Heart left ventricle (tissue), 16 donors: ENCODE measurements around the gene BMP2K. TPM values are rescaled to one million over a fixed set of nuclear protein-coding genes. Genes with fewer than 3 reads are reported as not detected.
A peak's percentile ranks its signal among the peaks of the same experiment; 100 is the strongest.

ENCODE experiments used
- ATAC-seq, 4 donors: fragments of 200-7000 bp; cut with Tn5 transposase; one replicate each; pipeline ENCODE4 v1.9.1; 2020 to 2022; ENCODE audit warnings: moderate library complexity in 4 of 4, mild to moderate bottlenecking in 3 of 4, moderate number of reproducible peaks in 1 of 4
- DNase-seq, 5 donors: peaks; one replicate each; pipeline ENCODE4 v3.0.0-alpha.2; 2020
- H3K27ac ChIP-seq, 12 donors: fragments of 200-600 bp; sonication (generic) in 4 of 12; one replicate each; pipeline versions ENCODE4 v1.5.0 to v1.8.0; 2016 to 2022; ENCODE audit warnings: mild to moderate bottlenecking in 2 of 12
- H3K27me3 ChIP-seq, 9 donors: fragments of 200-600 bp; sonication (generic) in 2 of 9; one replicate each; pipeline versions ENCODE4 v1.5.1 to v1.8.0; 2016 to 2022; ENCODE audit warnings: mild to moderate bottlenecking in 3 of 9
- H3K36me3 ChIP-seq, 9 donors: fragments of 200-600 bp; sonication (generic) in 2 of 9; one replicate each; pipeline versions ENCODE4 v1.5.0 to v1.8.0; 2018 to 2022; ENCODE audit warnings: mild to moderate bottlenecking in 2 of 9
- H3K4me1 ChIP-seq, 12 donors: fragments of 200-600 bp; sonication (generic) in 4 of 12; one replicate each; pipeline versions ENCODE4 v1.5.0 to v1.8.0; 2016 to 2022; ENCODE audit warnings: mild to moderate bottlenecking in 3 of 12
- H3K4me3 ChIP-seq, 12 donors: fragments of 200-600 bp; sonication (generic) in 4 of 12; one replicate each; pipeline versions ENCODE4 v1.5.0 to v1.8.0; 2017 to 2022; ENCODE audit warnings: mild to moderate bottlenecking in 9 of 12, moderate library complexity in 4 of 12
- H3K9me3 ChIP-seq, 12 donors: fragments of 200-600 bp; sonication (generic) in 4 of 12; one replicate each; pipeline versions ENCODE4 v1.5.0 to v1.8.0; 2016 to 2022; ENCODE audit warnings: mild to moderate bottlenecking in 1 of 12
- POLR2A ChIP-seq, 2 donors: fragments of 450-650 bp; IDR thresholded peaks; one replicate each; pipeline ENCODE4 v1.6.1; 2017; ENCODE audit warnings: antibody characterized with exemption in 2 of 2, mild to moderate bottlenecking in 2 of 2, moderate library complexity in 2 of 2
- WGBS, 4 donors: extraction: QIAGEN DNeasy Blood & Tissue Kit in 2 of 4; methylation state at CpG; one replicate each; pipeline versions ENCODE4 v1.1.5 to v1.1.7; 2013 to 2018; 5-methylcytosine and 5-hydroxymethylcytosine counted together
- intact Hi-C, 10 donors: fragments of 100-400 bp; cut with DNase I; formaldehyde crosslinking; loops; one replicate each; pipeline versions ENCODE4 v1.11.1 to v1.14.2; 2022
- polyA plus RNA-seq, 2 donors: library from polyadenylated mRNA; stranded (reverse); fragments of 200-250 nt; gene quantifications; one replicate each; pipeline ENCODE4 v1.2.3, GENCODE V29; 2013
- total RNA-seq, 9 donors: library from RNA; depleted of rRNA in 2 of 9; stranded (reverse); fragments of >200 nt in 2 of 9; fragmentation: NEBNext Ultra II Directional in 3 of 9; extraction: Animal tissue kit (Norgen Biotek cat#: 25700) in 3 of 9; gene quantifications; one replicate each; pipeline versions ENCODE4 v1.1.0 to v1.2.4, GENCODE V29; 2016 to 2023
- TF ChIP-seq, protein P1 (sequence below), 12 donors: fragments of 200-600 bp; sonication (generic) in 4 of 12; IDR thresholded peaks; one replicate each; pipeline versions ENCODE4 v1.5.0 to v1.8.0; 2018 to 2022; ENCODE audit warnings: antibody characterized with exemption in 12 of 12, mild to moderate bottlenecking in 5 of 12
- donor health status: ischemic (EF 13 %, LVEDD 7.1; RV severe dilation, severe dysfunction).
- donor health status: healthy with polysubstance abuse.
- donor health status: DM: no; HTN: yes; CAD: no.
- donor health status: DM: no; HTN: no; CAD: no.
- donor health status: ischemic (EF 25% LVEDD 6.9; RV normal size, moderate dysfunction).
- donor health status: ischemic (EF 25% LVEDD 5.7; RV mildly dilated, moderate dysfunction).
- donor health status: healthy.
- donor health status: DM: yes; HTN: yes; CAD: no.
- donor health status: ischemic (EF 35%, LVEDD 5.7; RV mildly dilated, moderate dysfunction).
- donor health status: nonischemic (EF 11% LVEDD 7.7; RV severe dilation, severe dysfunction).
- donor health status: DM: yes; HTN: yes; CAD: no.
- donor health status: PGD.
- donor health status: ischemic (EF 29% LVEDD 5.4; RV normal size, mild dysfunction).
- donor health status: nonischemic (EF 23%, LVEDD 6.1; RV moderate dilation, normal function).

The BMP2K gene
- total and polyA plus RNA-seq, 11 donors, result 5.4 to 65.7 (median 21.6) TPM

DNA sequence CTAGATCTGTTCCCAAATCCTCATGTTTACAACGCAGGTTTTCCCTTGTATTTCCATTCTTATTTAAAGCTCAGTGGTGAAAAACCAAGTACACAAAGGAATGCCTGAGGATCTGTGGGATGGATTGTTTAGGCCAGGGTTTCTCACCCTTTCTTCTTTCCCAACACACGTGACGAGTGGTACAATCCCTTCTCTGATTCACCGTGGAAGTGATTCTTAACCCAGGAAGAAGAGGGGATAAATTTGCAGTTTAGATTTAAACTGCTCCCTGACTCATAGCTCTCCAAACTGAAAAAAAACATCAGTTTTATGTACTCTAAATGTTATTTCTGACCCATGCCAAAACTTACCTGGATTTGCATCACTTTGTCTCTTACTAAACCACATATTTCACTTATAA, 146.1 kb downstream of the BMP2K start:
- DNase-seq, result no peak
- Histone ChIP-seq H3K4me1 (peaks cover 0 to 8% (median 0%) of the 10 kb centered on the region in 12 donors), H3K27me3 (no peaks in the 10 kb centered on the region), H3K27ac (no peak overlapping the region), H3K36me3 (peaks cover 0 to 45% (median 18%) of the 10 kb centered on the region in 9 donors), H3K9me3 (no peaks in the 10 kb centered on the region), H3K4me3 (no peak overlapping the region)
- intact Hi-C loops, result no loop called here
- WGBS, 4 donors, result 91 to 95% (median 94%) methylated on average over 4 of the region's 4 CpGs
- TF ChIP-seq, protein P1, sequence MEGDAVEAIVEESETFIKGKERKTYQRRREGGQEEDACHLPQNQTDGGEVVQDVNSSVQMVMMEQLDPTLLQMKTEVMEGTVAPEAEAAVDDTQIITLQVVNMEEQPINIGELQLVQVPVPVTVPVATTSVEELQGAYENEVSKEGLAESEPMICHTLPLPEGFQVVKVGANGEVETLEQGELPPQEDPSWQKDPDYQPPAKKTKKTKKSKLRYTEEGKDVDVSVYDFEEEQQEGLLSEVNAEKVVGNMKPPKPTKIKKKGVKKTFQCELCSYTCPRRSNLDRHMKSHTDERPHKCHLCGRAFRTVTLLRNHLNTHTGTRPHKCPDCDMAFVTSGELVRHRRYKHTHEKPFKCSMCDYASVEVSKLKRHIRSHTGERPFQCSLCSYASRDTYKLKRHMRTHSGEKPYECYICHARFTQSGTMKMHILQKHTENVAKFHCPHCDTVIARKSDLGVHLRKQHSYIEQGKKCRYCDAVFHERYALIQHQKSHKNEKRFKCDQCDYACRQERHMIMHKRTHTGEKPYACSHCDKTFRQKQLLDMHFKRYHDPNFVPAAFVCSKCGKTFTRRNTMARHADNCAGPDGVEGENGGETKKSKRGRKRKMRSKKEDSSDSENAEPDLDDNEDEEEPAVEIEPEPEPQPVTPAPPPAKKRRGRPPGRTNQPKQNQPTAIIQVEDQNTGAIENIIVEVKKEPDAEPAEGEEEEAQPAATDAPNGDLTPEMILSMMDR (IDR thresholded peaks at IDR 0.05), result no peak
- TF ChIP-seq POLR2A (IDR thresholded peaks at IDR 0.05), result no peak
- no peak for ATAC-seq

DNA sequence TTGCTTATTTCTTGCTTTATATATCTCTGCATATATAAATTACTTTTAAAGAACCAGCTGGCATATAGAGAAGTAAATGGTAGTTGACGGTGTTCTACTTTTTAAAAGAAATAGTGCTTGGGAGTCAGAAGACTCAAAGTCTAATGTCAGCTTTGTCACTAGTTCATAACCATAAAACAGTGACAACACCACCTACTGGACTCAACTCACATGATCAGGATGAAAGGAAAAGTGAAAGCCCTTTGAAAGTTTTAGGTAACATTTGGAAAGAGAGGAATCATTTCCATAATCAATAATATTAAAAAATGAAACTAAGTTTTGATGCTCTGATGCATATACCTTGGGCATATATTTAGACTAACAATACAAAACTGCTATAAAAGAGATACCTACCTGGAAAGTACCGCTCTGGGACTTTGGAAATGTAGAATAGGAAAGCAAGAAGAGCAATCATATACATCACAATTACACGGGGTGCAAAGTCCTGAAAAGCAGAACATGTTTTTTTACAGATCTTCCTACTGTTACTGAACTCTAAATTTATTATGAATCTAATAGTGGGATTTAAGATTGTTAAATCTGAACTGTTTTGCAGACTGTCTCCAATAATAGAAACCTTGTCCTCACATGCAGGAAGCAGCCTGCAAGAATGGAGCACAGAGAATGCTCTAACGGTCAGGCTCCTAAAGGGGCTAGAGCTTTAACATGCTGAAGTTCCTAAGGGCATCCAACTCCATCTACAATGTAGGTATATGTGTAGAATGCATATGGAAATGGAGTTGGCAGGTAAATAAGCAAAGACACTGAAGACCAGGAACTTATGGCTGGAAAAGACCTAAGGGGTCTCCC, 147.5 kb downstream of the BMP2K start:
- no peak for ATAC-seq
- no peak overlapping the region for H3K27ac ChIP-seq
- H3K9me3 ChIP-seq, result no peaks in the 10 kb centered on the region
- WGBS, 4 donors, result 65 to 70% (median 67%) methylated on average over 4 of the region's 4 CpGs
- DNase-seq, result no peak
- no peak overlapping the region for H3K4me3 ChIP-seq
- H3K4me1 ChIP-seq, result peaks cover 0 to 8% (median 0%) of the 10 kb centered on the region in 12 donors
- H3K27me3 ChIP-seq, result no peaks in the 10 kb centered on the region
- intact Hi-C loops, result no loop called here
- H3K36me3 ChIP-seq, result peaks cover 0 to 53% (median 27%) of the 10 kb centered on the region in 9 donors
- TF ChIP-seq, protein P1 (IDR thresholded peaks at IDR 0.05), result peak in 2 of 12 donors; percentile 12 to 13
- TF ChIP-seq POLR2A (IDR thresholded peaks at IDR 0.05), result no peak

DNA sequence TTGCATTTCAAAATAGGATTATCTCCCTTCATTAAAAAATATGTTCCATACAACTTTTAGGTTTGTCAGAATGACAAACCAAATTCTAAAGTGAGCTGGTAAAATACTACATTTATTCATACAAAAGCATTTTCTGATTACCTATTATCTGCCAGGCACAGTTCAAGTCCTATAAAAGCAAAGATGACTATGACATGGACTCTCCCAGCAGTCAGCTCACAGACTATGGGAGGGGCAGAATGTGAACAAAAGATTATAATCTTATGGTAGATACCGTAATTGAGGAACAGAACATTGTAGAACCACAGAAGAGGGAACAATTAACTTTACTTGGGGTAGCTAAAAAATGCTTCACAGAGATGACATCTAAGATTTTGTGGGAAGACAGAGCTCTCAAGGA, 150.7 kb downstream of the BMP2K start:
- H3K27me3 ChIP-seq, result no peaks in the 10 kb centered on the region
- no peak overlapping the region for H3K4me3 ChIP-seq
- DNase-seq, result no peak
- TF ChIP-seq, protein P1 (IDR thresholded peaks at IDR 0.05), result no peak
- no peak for TF ChIP-seq POLR2A (IDR thresholded peaks at IDR 0.05)
- no peaks in the 10 kb centered on the region for H3K9me3 ChIP-seq
- peaks cover 0 to 8% (median 0%) of the 10 kb centered on the region in 12 donors for H3K4me1 ChIP-seq
- WGBS, 4 donors, result 70 to 87% (median 77%) methylated on average over 1 of the region's 1 CpG
- no peak for ATAC-seq
- H3K27ac ChIP-seq, result no peak overlapping the region
- H3K36me3 ChIP-seq, result peaks cover 0 to 71% (median 40%) of the 10 kb centered on the region in 9 donors
- intact Hi-C loops, result no loop called here

DNA sequence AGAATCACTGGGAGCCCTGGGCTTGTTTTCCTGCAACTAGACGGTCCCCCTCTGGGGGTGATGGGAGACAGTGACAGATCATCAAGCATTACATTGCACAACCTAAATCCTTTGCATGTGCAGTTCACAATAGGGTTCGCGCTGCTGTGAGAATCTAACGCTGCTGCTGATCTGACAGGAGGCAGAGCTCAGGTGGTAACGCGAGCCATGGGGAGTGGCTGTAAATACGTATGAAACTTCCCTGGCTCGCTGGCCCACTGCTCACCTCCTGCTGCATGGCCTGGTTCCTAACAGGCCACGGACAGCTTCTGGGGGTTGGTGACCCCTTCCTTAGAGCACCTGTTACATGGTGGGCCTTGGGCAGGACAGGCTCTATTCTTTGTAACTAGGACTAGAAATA, 152.7 kb downstream of the BMP2K start:
- Histone ChIP-seq H3K36me3 (peaks cover 0 to 76% (median 36%) of the 10 kb centered on the region in 9 donors), H3K9me3 (no peaks in the 10 kb centered on the region), H3K27ac (no peak overlapping the region), H3K4me1 (peaks cover 0 to 3% (median 0%) of the 10 kb centered on the region in 12 donors), H3K27me3 (no peaks in the 10 kb centered on the region), H3K4me3 (no peak overlapping the region)
- intact Hi-C loops, result no loop called here
- DNase-seq (no peak), ATAC-seq (no peak)
- TF ChIP-seq, protein P1 (IDR thresholded peaks at IDR 0.05), result no peak
- no peak for TF ChIP-seq POLR2A (IDR thresholded peaks at IDR 0.05)
- 94 to 99% (median 95%) methylated on average over 9 of the region's 9 CpGs for WGBS, 4 donors
